Panc1 (cell line): ENCODE measurements around the gene KDM4B. TPM values are rescaled to one million over a fixed set of nuclear protein-coding genes. Genes with fewer than 3 reads are reported as not detected.

Source experiments
- ATAC-seq: fragments of 200-7000 bp; cut with Tn5 transposase; 2 replicates; pipeline ENCODE4 v1.9.1; 2020; ENCODE audit warnings: mild to moderate bottlenecking, moderate library complexity
- BruUV-seq: library from RNA; stranded (reverse); fragments of 400-500 nt; replicated peaks from 2 replicates; lab custom pipeline; 2021; lab: Mats Ljungman, UMichigan
- CTCF ChIA-PET: fragments of 300-600 bp; sonication (Branson Sonifier 250); formaldehyde crosslinking; loops from one replicate; lab custom pipeline; 2022; ENCODE audit warnings: antibody characterized with exemption; lab: Charles Lee
- POLR2A ChIA-PET: fragments of 300-600 bp; sonication (Branson Sonifier 250); formaldehyde crosslinking; loops from one replicate; lab custom pipeline; 2022; ENCODE audit warnings: antibody characterized with exemption; lab: Charles Lee
- DNase-seq: peaks from one replicate; pipeline ENCODE4 v3.0.0-alpha.2; 2010; ENCODE audit warnings: low read depth, low spot score
- H3K27ac ChIP-seq: 2 replicates; pipeline ENCODE4 v1.5.1; 2011; ENCODE audit warnings: mild to moderate bottlenecking, low read length, inconsistent platforms
- H3K27me3 ChIP-seq: fragments of 200-500 bp; sonication (Bioruptor generic); 2 replicates; pipeline ENCODE4 v1.6.0; 2014; ENCODE audit warnings: low read length, inconsistent platforms; ENCODE audit not compliant: control insufficient read depth, insufficient read depth
- H3K36me3 ChIP-seq: fragments of 200-500 bp; sonication (Bioruptor generic); 2 replicates; pipeline ENCODE4 v1.5.1; 2014; ENCODE audit warnings: inconsistent platforms, mild to moderate bottlenecking, low read length, moderate library complexity; ENCODE audit not compliant: control insufficient read depth, insufficient read depth
- H3K4me1 ChIP-seq: 2 replicates; pipeline ENCODE4 v1.5.1; 2011; ENCODE audit warnings: inconsistent platforms, mild to moderate bottlenecking, low read length, moderate library complexity; ENCODE audit not compliant: control insufficient read depth, insufficient read depth
- H3K4me3 ChIP-seq, 2 experiments: 2 replicates each; pipeline ENCODE4 v1.5.1; 2011 to 2012; ENCODE audit warnings: low read depth in 2 of 2, low read length in 2 of 2, mild to moderate bottlenecking in 2 of 2, inconsistent platforms in 1 of 2, moderate library complexity in 1 of 2
- H3K9me3 ChIP-seq: fragments of 200-500 bp; sonication (Bioruptor generic); 2 replicates; pipeline ENCODE4 v1.5.1; 2014; ENCODE audit warnings: low read depth, mild to moderate bottlenecking, inconsistent platforms, low read length, moderate library complexity; ENCODE audit not compliant: control insufficient read depth, insufficient read depth
- CTCF ChIP-seq: fragments of 450-650 bp; IDR thresholded peaks from 2 replicates; pipeline ENCODE4 v1.5.1; 2017; ENCODE audit warnings: mild to moderate bottlenecking
- POLR2AphosphoS5 ChIP-seq: IDR thresholded peaks from 2 replicates; pipeline ENCODE4 v1.6.1; 2012; ENCODE audit warnings: mild to moderate bottlenecking, low read depth, low read length, moderate library complexity
- REST ChIP-seq, 2 experiments: IDR thresholded peaks; 2 replicates each; pipeline ENCODE4 v1.6.1; 2011 to 2012; ENCODE audit warnings: low read depth in 2 of 2, control low read depth in 1 of 2, low read length in 1 of 2, mild to moderate bottlenecking in 1 of 2, moderate library complexity in 1 of 2; ENCODE audit not compliant: insufficient read depth in 1 of 2
- SIN3A ChIP-seq: IDR thresholded peaks from 2 replicates; pipeline ENCODE4 v1.6.1; 2012; ENCODE audit warnings: low read depth, mild to moderate bottlenecking, low read length, moderate library complexity, borderline replicate concordance; ENCODE audit not compliant: insufficient read depth
- TCF7L2 ChIP-seq: IDR thresholded peaks from 2 replicates; pipeline ENCODE4 v1.6.1; 2011; ENCODE audit warnings: mild to moderate bottlenecking, low read depth, low read length, inconsistent platforms
- in situ Hi-C: cut with HindIII; loops from 2 replicates; pipeline ENCODE4 v1.10.0; 2016; ENCODE audit warnings: low sequenced_read_pairs, low pct_unique_long_range_greater_than_20kb
- intact Hi-C: fragments of 100-400 bp; cut with micrococcal nuclease; formaldehyde crosslinking; loops from one replicate; pipeline ENCODE4 v1.10.0; 2022; ENCODE audit not compliant: unreplicated experiment
- total RNA-seq: library from RNA; stranded (reverse); gene quantifications from one replicate; pipeline ENCODE4 v1.2.1, GENCODE V29; 2021; ENCODE audit not compliant: unreplicated experiment

The KDM4B gene
- total RNA-seq, 1 experiment from 2014 or later = 18.4 TPM

GRCh38 chr19:4984438-4984990 lies 15.6 kb downstream of the KDM4B start:
- no TSS peak for BruUV-seq
- no peak for DNase-seq
- POLR2A ChIA-PET = no interaction called here
- no peaks in the 10 kb centered on the region for H3K27me3 ChIP-seq
- CTCF ChIA-PET = no interaction called here
- no peak for TF ChIP-seq SIN3A
- TF ChIP-seq REST (IDR thresholded peaks at IDR 0.05; ENCODE audit: insufficient read depth in 1 of 2, low read depth in 2 of 2, low read length in 1 of 2) = no peak
- no peak for TF ChIP-seq TCF7L2
- no peak for TF ChIP-seq CTCF
- TF ChIP-seq POLR2AphosphoS5 = no peak
- no peaks in the 10 kb centered on the region for H3K9me3 ChIP-seq
- no peaks in the 10 kb centered on the region for H3K36me3 ChIP-seq
- H3K4me3 ChIP-seq = no peak overlapping the region
- no peaks in the 10 kb centered on the region for H3K4me1 ChIP-seq
- no peak overlapping the region for H3K27ac ChIP-seq
- in situ Hi-C loops (no loop called here), intact Hi-C loops (no loop called here)
- ATAC-seq = no peak

GRCh38 chr19:4985551-4985991 lies 16.7 kb downstream of the KDM4B start:
- no TSS peak for BruUV-seq
- in situ Hi-C loops (no loop called here), intact Hi-C loops (no loop called here)
- ATAC-seq (no peak), DNase-seq (no peak)
- ChIA-PET CTCF (interaction anchor here (0.9 kb wide), 1 partner anchor 17 kb away, joined by 3 read pairs; the partner anchor contains the start of gene KDM4B), POLR2A (interaction anchor here (0.5 kb wide), 1 partner anchor 16 kb away, joined by 3 read pairs; the partner anchor contains the start of gene KDM4B)
- Histone ChIP-seq H3K27me3 (no peaks in the 10 kb centered on the region), H3K27ac (no peak overlapping the region), H3K4me1 (no peaks in the 10 kb centered on the region), H3K36me3 (no peaks in the 10 kb centered on the region), H3K9me3 (no peaks in the 10 kb centered on the region), H3K4me3 (no peak overlapping the region)
- no peak for TF ChIP-seq POLR2AphosphoS5
- no peak for TF ChIP-seq REST (IDR thresholded peaks at IDR 0.05; ENCODE audit: insufficient read depth in 1 of 2, low read depth in 2 of 2, low read length in 1 of 2)
- no peak for TF ChIP-seq CTCF
- TF ChIP-seq TCF7L2 = no peak
- no peak for TF ChIP-seq SIN3A
